GM12872 (cell line): Measurements from ENCODE around the gene PLCB1.

ENCODE experiments used
- TF ChIP-seq, protein P1 (sequence below): IDR thresholded peaks from 3 replicates; pipeline ENCODE4 v1.5.1; 2011; ENCODE audit warnings: low read depth, mild to moderate bottlenecking, low read length, moderate library complexity; ENCODE audit not compliant: insufficient read depth

Gene PLCB1

DNA sequence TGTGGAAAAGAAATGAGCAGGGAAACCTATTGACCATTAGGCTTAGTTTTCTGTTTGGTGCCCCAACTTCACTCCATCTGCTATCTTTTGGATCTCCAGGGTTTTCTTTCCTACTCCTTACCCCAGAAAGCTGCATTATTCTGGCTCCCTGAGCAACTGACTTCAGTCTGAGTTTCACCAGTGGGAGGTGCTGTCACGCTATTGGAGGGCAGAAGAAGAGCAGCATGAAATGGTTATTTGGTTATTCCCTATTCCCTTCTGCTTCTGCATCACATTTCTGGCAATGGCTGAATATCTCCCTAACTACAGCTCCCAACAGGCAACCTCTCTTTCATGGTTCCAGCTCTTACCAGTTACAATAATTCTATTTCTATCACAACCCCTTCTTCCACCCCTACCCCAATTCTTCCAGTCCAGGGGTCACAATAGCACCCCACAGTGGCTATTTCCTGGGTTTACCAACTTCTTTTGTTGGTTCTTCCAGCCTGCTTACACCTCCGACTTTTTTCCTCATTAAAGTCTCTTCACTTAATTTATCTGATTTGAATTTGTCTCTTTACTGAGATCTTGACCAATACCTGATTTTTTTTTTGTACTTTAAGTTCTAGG, 311.5 kb downstream of the PLCB1 start:
- TF ChIP-seq, protein P1, sequence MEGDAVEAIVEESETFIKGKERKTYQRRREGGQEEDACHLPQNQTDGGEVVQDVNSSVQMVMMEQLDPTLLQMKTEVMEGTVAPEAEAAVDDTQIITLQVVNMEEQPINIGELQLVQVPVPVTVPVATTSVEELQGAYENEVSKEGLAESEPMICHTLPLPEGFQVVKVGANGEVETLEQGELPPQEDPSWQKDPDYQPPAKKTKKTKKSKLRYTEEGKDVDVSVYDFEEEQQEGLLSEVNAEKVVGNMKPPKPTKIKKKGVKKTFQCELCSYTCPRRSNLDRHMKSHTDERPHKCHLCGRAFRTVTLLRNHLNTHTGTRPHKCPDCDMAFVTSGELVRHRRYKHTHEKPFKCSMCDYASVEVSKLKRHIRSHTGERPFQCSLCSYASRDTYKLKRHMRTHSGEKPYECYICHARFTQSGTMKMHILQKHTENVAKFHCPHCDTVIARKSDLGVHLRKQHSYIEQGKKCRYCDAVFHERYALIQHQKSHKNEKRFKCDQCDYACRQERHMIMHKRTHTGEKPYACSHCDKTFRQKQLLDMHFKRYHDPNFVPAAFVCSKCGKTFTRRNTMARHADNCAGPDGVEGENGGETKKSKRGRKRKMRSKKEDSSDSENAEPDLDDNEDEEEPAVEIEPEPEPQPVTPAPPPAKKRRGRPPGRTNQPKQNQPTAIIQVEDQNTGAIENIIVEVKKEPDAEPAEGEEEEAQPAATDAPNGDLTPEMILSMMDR, result no peak

DNA sequence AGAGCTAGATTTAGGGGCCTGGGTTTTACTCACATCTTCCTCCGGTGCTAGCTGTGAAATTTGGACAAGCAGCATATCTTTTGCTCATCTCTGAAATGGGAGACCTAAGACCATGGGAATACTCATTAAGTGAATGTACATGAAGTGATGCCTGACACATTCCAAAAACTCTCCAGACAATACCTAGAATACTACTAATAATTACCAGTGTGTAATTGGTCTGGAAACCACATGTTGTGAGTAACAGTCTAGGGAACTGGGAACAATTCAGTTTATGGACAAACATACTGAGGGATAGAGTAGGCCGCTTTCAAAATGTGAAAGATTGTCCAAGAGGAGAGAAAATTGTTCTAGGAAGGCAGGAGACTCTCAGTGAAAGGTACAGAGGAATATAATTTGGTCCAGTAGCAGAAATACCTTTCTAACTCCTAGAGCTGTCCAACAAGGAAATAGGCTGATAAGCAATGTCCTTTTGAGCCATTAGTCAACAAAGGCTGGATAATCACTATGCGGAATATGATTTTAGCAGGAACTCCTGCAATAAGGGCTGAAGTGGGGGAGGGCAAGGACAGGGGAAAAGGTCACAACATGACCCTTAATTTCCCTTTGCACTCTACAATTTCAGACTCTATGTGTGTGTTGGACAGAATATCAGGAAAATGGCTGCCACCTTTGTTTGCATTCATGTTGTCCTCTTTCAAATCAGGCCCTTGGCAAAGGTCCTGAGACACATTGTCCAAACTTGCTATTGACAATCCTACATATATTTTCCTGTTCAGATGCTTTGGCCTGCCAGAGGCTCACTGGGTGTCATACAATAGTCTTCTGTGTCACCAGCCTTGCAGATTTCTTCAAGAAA, 315.4 kb downstream of the PLCB1 start:
- TF ChIP-seq, protein P1, result no peak

DNA sequence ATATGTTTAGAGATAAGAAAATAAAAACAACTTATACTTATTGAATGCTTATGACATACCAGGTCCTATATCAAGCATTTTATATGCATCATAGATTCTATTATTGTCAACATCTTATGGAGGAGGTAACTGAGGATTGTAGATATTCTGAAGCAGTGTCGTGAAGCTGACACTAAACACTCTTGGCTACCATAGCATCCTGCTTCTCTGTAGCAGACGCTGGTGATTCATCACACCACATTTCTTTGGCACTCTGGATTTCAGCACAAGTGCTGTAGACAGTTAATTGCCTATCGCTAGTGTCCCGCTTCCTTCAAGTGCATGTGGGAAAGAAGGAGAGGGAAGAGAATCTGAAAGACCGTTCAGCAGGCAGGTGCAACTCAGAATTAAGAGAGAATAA, 317.1 kb downstream of the PLCB1 start:
- TF ChIP-seq, protein P1, result no peak

- TF ChIP-seq, protein P1, result peak; percentile 68
Observed at GRCh38 chr20:8454137-8454712, 322.2 kb downstream of the PLCB1 start.

- TF ChIP-seq, protein P1, result no peak
Observed at GRCh38 chr20:8456765-8457164, 324.7 kb downstream of the PLCB1 start.

DNA sequence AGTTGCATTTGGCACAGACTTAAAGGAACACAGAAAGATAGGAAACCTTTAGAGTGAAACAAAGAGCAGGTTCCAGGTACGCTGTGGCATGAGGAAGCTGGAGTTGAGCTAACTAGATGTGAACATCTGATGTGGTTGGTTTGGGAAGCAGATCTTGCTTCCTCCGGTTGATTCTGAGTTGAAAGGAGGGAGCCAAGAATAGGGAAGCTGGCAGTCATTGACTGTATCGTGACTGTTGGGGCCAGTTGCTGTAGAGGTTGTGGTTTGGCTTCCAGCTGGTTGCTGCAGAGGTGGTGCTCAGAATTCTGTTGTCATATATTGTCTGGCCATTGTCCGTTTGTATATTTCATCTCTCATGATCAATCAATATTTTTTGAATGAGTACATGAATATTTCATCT, 325.9 kb downstream of the PLCB1 start:
- TF ChIP-seq, protein P1, result no peak

DNA sequence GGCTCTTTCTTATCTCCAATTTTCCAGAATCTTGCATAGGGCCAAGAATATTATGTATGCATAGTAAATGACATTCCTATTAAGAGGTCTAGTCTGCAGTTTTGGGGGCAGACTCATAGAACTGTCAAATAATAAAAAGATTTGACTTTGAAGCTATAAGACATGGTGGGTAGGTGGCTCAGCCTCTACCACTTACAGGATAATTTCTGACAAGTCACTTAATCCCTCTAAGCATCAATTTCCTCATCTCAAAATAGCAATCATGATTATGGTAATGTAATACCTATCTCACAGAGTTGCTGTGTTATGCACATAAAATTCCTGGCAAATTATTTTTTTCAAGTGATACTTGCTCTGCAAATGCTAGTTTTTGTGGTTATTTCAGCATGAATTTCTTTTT, 329.1 kb downstream of the PLCB1 start:
- TF ChIP-seq, protein P1, result no peak
